ENCODE data around the gene CGB5. TPM values are rescaled to one million over a fixed set of nuclear protein-coding genes. Genes with fewer than 3 reads are reported as not detected.

Gene CGB5
- total and polyA plus RNA-seq, 2 experiments from 2014 or later, result 1.7 TPM; not detected in 1

GRCh38 chr19:49085868-49086232 lies 42.2 kb downstream of the CGB5 start:
- H3K9ac ChIP-seq, result peak overlapping the region; percentile 89
- peak overlapping the region; percentile 73 for H3K27ac ChIP-seq
- H3F3A ChIP-seq (ENCODE audit: insufficient read depth), result no peaks in the 10 kb centered on the region
- no peak for TF ChIP-seq EZH2 (IDR thresholded peaks at IDR 0.05; ENCODE audit: insufficient read depth, poor library complexity, severe bottlenecking)
- TF ChIP-seq EZH2phosphoT487 (IDR thresholded peaks at IDR 0.05; ENCODE audit: insufficient read depth, low read depth), result no peak
- H2AFZ ChIP-seq, result peak overlapping the region; percentile 57
- H3K9me3 ChIP-seq (ENCODE audit: low read depth), result no peaks in the 10 kb centered on the region
- peaks cover 13% of the 10 kb centered on the region for H3K4me1 ChIP-seq (ENCODE audit: insufficient read depth)
- peak overlapping the region; percentile 80 for H3K4me2 ChIP-seq (ENCODE audit: unreplicated experiment)
- peaks cover 13% of the 10 kb centered on the region for H3K36me3 ChIP-seq (ENCODE audit: low read depth)
- in situ Hi-C loops (cut with MboI), result no loop called here
- no peaks in the 10 kb centered on the region for H3K27me3 ChIP-seq (replicated peaks; ENCODE audit: insufficient read depth)
- H3K4me3 ChIP-seq, result peak overlapping the region; percentile 90
- DNase-seq, result peak; percentile 36
- H3K79me2 ChIP-seq (ENCODE audit: insufficient read depth), result peaks cover 56% of the 10 kb centered on the region
- WGBS, 2 experiments (ENCODE audit: low coverage in 1 of 2, low lambda C conversion rate in 2 of 2, missing lambda C conversion rate in 2 of 2), result 1 to 2% methylated on average over 14 of the region's 14 CpGs
- peaks cover 20% of the 10 kb centered on the region for H4K20me1 ChIP-seq (ENCODE audit: insufficient read depth)
- no peaks in the 10 kb centered on the region for H3K9me2 ChIP-seq (ENCODE audit: insufficient read depth)

- Histone ChIP-seq H3K9ac (peak overlapping the region; percentile 89), H3K9me3 (ENCODE audit: low read depth) (no peaks in the 10 kb centered on the region), H3K27ac (peak overlapping the region; percentile 73), H3K4me2 (ENCODE audit: unreplicated experiment) (peak overlapping the region; percentile 80), H3K36me3 (ENCODE audit: low read depth) (peaks cover 17% of the 10 kb centered on the region), H3K4me3 (peak overlapping the region; percentile 90), H3K27me3 (replicated peaks; ENCODE audit: insufficient read depth) (no peaks in the 10 kb centered on the region), H3K79me2 (ENCODE audit: insufficient read depth) (peaks cover 60% of the 10 kb centered on the region), H4K20me1 (ENCODE audit: insufficient read depth) (peaks cover 20% of the 10 kb centered on the region), H3K9me2 (ENCODE audit: insufficient read depth) (no peaks in the 10 kb centered on the region), H2AFZ (no peak overlapping the region), H3K4me1 (ENCODE audit: insufficient read depth) (peaks cover 13% of the 10 kb centered on the region), H3F3A (ENCODE audit: insufficient read depth) (no peaks in the 10 kb centered on the region)
- TF ChIP-seq EZH2 (IDR thresholded peaks at IDR 0.05; ENCODE audit: insufficient read depth, poor library complexity, severe bottlenecking) (no peak), EZH2phosphoT487 (IDR thresholded peaks at IDR 0.05; ENCODE audit: insufficient read depth, low read depth) (no peak)
- in situ Hi-C loops (cut with MboI), result no loop called here
- WGBS, 2 experiments (ENCODE audit: low coverage in 1 of 2, low lambda C conversion rate in 2 of 2, missing lambda C conversion rate in 2 of 2), result 22 to 23% methylated on average over 11 of the region's 11 CpGs
- DNase-seq, result no peak
Observed at GRCh38 chr19:49086296-49086695, 42.6 kb downstream of the CGB5 start.

- Histone ChIP-seq H4K20me1 (ENCODE audit: insufficient read depth) (peaks cover 17% of the 10 kb centered on the region), H3K9me3 (ENCODE audit: low read depth) (no peaks in the 10 kb centered on the region), H3K4me2 (ENCODE audit: unreplicated experiment) (no peak overlapping the region), H3K27me3 (replicated peaks; ENCODE audit: insufficient read depth) (no peaks in the 10 kb centered on the region), H3K79me2 (ENCODE audit: insufficient read depth) (peaks cover 100% of the 10 kb centered on the region), H2AFZ (no peak overlapping the region), H3K27ac (no peak overlapping the region), H3K9ac (no peak overlapping the region), H3K4me1 (ENCODE audit: insufficient read depth) (peaks cover 12% of the 10 kb centered on the region), H3K36me3 (ENCODE audit: low read depth) (peaks cover 54% of the 10 kb centered on the region), H3K4me3 (no peak overlapping the region), H3F3A (ENCODE audit: insufficient read depth) (peaks cover 30% of the 10 kb centered on the region), H3K9me2 (ENCODE audit: insufficient read depth) (no peaks in the 10 kb centered on the region)
- in situ Hi-C loops (cut with MboI), result loop anchor here (10.0 kb wide), 1 partner anchor 113 kb away; no protein-coding TSS in a partner anchor
- WGBS, 2 experiments (ENCODE audit: low coverage in 1 of 2, low lambda C conversion rate in 2 of 2, missing lambda C conversion rate in 2 of 2), result 89 to 90% methylated on average over 17 of the region's 17 CpGs
- DNase-seq, result no peak
- no peak for TF ChIP-seq EZH2phosphoT487 (IDR thresholded peaks at IDR 0.05; ENCODE audit: insufficient read depth, low read depth)
Observed at GRCh38 chr19:49091391-49092038, 47.9 kb downstream of the CGB5 start.

- peaks cover 100% of the 10 kb centered on the region for H3K79me2 ChIP-seq (ENCODE audit: insufficient read depth)
- in situ Hi-C loops (cut with MboI), result loop anchor here (10.0 kb wide), 1 partner anchor 112 kb away; no protein-coding TSS in a partner anchor
Observed at GRCh38 chr19:49092686-49093085, 49.0 kb downstream of the CGB5 start.

More at GRCh38 chr19:49092686-49093085, 49.0 kb downstream of the CGB5 start:
- H3F3A ChIP-seq (ENCODE audit: insufficient read depth), result peaks cover 41% of the 10 kb centered on the region
- no peak overlapping the region for H3K4me3 ChIP-seq
- DNase-seq, result no peak
- no peaks in the 10 kb centered on the region for H3K9me3 ChIP-seq (ENCODE audit: low read depth)
- no peak overlapping the region for H3K4me2 ChIP-seq (ENCODE audit: unreplicated experiment)
- peaks cover 55% of the 10 kb centered on the region for H3K36me3 ChIP-seq (ENCODE audit: low read depth)
- H3K27me3 ChIP-seq (replicated peaks; ENCODE audit: insufficient read depth), result no peaks in the 10 kb centered on the region
- H2AFZ ChIP-seq, result no peak overlapping the region
- TF ChIP-seq EZH2phosphoT487 (IDR thresholded peaks at IDR 0.05; ENCODE audit: insufficient read depth, low read depth) (no peak), EZH2 (IDR thresholded peaks at IDR 0.05; ENCODE audit: insufficient read depth, poor library complexity, severe bottlenecking) (no peak)
- peaks cover 5% of the 10 kb centered on the region; the same call in 1 of the 2 replicates for H4K20me1 ChIP-seq (ENCODE audit: insufficient read depth)
- H3K4me1 ChIP-seq (ENCODE audit: insufficient read depth), result 0 out of 2 replicates have a peak, but pooled peaks cover under 1% of the 10 kb centered on the region
- H3K9ac ChIP-seq, result no peak overlapping the region
- WGBS, 2 experiments (ENCODE audit: low coverage in 1 of 2, low lambda C conversion rate in 2 of 2, missing lambda C conversion rate in 2 of 2), result 90 to 95% methylated on average over 6 of the region's 6 CpGs
- H3K27ac ChIP-seq, result no peak overlapping the region
- no peaks in the 10 kb centered on the region for H3K9me2 ChIP-seq (ENCODE audit: insufficient read depth)

Small RNA genes within 50 kb of the gene (microRNA-seq; reads per million reads assigned to microRNA genes)
- gene MIR6798 (ENCODE audit: borderline number of aligned reads), result not detected

Small RNA genes within 50 kb of the gene (small RNA-seq; reads per million reads assigned to genes)
- not detected for gene MIR6798 (ENCODE audit: low read depth, low replicate concordance)
- not detected for gene RN7SL708P (ENCODE audit: low read depth, low replicate concordance)

Other genes starting within 250 kb of the CGB5 start
- 29.7 and 34.7 TPM in 2 replicates for gene BCAT2, start 232.8 kb upstream of the CGB5 start, total RNA-seq (2014; rRNA removed; shearing (Covaris generic))
- gene BCAT2, start 232.8 kb upstream of the CGB5 start, polyA plus RNA-seq (2016; fragmentation: Nextera tagmentation; extraction: Ambion mirVana), result 48.5 and 51.2 TPM in 2 replicates
- gene HSD17B14, start 207.4 kb upstream of the CGB5 start, total RNA-seq (2014; rRNA removed; shearing (Covaris generic)), result 2.6 and 3.9 TPM in 2 replicates
- 3.7 and 4.4 TPM in 2 replicates for gene HSD17B14, start 207.4 kb upstream of the CGB5 start, polyA plus RNA-seq (2016; fragmentation: Nextera tagmentation; extraction: Ambion mirVana)
- gene PLEKHA4, start 175.2 kb upstream of the CGB5 start, total RNA-seq (2014; rRNA removed; shearing (Covaris generic)), result 12.3 and 14.2 TPM in 2 replicates
- 16.6 and 19.4 TPM in 2 replicates for gene PLEKHA4, start 175.2 kb upstream of the CGB5 start, polyA plus RNA-seq (2016; fragmentation: Nextera tagmentation; extraction: Ambion mirVana)
- 63.8 and 71.3 TPM in 2 replicates for gene PPP1R15A, start 171.4 kb upstream of the CGB5 start, total RNA-seq (2014; rRNA removed; shearing (Covaris generic))
- 78.9 and 83.0 TPM in 2 replicates for gene PPP1R15A, start 171.4 kb upstream of the CGB5 start, polyA plus RNA-seq (2016; fragmentation: Nextera tagmentation; extraction: Ambion mirVana)
- not detected in 2 replicates for gene TULP2, start 145.1 kb upstream of the CGB5 start, total RNA-seq (2014; rRNA removed; shearing (Covaris generic))
- not detected in 2 replicates for gene TULP2, start 145.1 kb upstream of the CGB5 start, polyA plus RNA-seq (2016; fragmentation: Nextera tagmentation; extraction: Ambion mirVana)
- gene NUCB1, start 143.5 kb upstream of the CGB5 start, total RNA-seq (2014; rRNA removed; shearing (Covaris generic)), result 362 and 401 TPM in 2 replicates
- gene NUCB1, start 143.5 kb upstream of the CGB5 start, polyA plus RNA-seq (2016; fragmentation: Nextera tagmentation; extraction: Ambion mirVana), result 412 and 438 TPM in 2 replicates
- not detected in 2 replicates for gene DHDH, start 110.1 kb upstream of the CGB5 start, total RNA-seq (2014; rRNA removed; shearing (Covaris generic))
- not detected in 2 replicates for gene DHDH, start 110.1 kb upstream of the CGB5 start, polyA plus RNA-seq (2016; fragmentation: Nextera tagmentation; extraction: Ambion mirVana)
- gene BAX, start 89.0 kb upstream of the CGB5 start, total RNA-seq (2014; rRNA removed; shearing (Covaris generic)), result 106 and 119 TPM in 2 replicates
- 92.7 and 97.3 TPM in 2 replicates for gene BAX, start 89.0 kb upstream of the CGB5 start, polyA plus RNA-seq (2016; fragmentation: Nextera tagmentation; extraction: Ambion mirVana)
- gene FTL, start 78.5 kb upstream of the CGB5 start, total RNA-seq (2014; rRNA removed; shearing (Covaris generic)), result 2,276 and 2,848 TPM in 2 replicates
- gene FTL, start 78.5 kb upstream of the CGB5 start, polyA plus RNA-seq (2016; fragmentation: Nextera tagmentation; extraction: Ambion mirVana), result 8,171 and 8,242 TPM in 2 replicates
- gene GYS1, start 50.5 kb upstream of the CGB5 start, total RNA-seq (2014; rRNA removed; shearing (Covaris generic)), result 78.4 and 80.1 TPM in 2 replicates
- gene GYS1, start 50.5 kb upstream of the CGB5 start, polyA plus RNA-seq (2016; fragmentation: Nextera tagmentation; extraction: Ambion mirVana), result 85.6 and 92.6 TPM in 2 replicates
- gene RUVBL2, start 50.0 kb upstream of the CGB5 start, total RNA-seq (2014; rRNA removed; shearing (Covaris generic)), result 177 TPM in 2 replicates
- 129 and 130 TPM in 2 replicates for gene RUVBL2, start 50.0 kb upstream of the CGB5 start, polyA plus RNA-seq (2016; fragmentation: Nextera tagmentation; extraction: Ambion mirVana)
- not detected in 2 replicates for gene LHB, start 26.8 kb upstream of the CGB5 start, total RNA-seq (2014; rRNA removed; shearing (Covaris generic))
- gene LHB, start 26.8 kb upstream of the CGB5 start, polyA plus RNA-seq (2016; fragmentation: Nextera tagmentation; extraction: Ambion mirVana), result 0.54 and 0.85 TPM in 2 replicates
- gene CGB3, start 19.5 kb upstream of the CGB5 start, total RNA-seq (2014; rRNA removed; shearing (Covaris generic)), result not detected in 2 replicates
- gene CGB3, start 19.5 kb upstream of the CGB5 start, polyA plus RNA-seq (2016; fragmentation: Nextera tagmentation; extraction: Ambion mirVana), result 0.76 TPM in 1 of 2 replicates, not detected in the other
- gene CGB2, start 12.0 kb upstream of the CGB5 start, total RNA-seq (2014; rRNA removed; shearing (Covaris generic)), result not detected in 2 replicates
- gene CGB2, start 12.0 kb upstream of the CGB5 start, polyA plus RNA-seq (2016; fragmentation: Nextera tagmentation; extraction: Ambion mirVana), result 0.75 TPM in 1 of 2 replicates, not detected in the other
- gene CGB1, start 7.0 kb upstream of the CGB5 start, total RNA-seq (2014; rRNA removed; shearing (Covaris generic)), result 3.2 and 4.2 TPM in 2 replicates
- gene CGB1, start 7.0 kb upstream of the CGB5 start, polyA plus RNA-seq (2016; fragmentation: Nextera tagmentation; extraction: Ambion mirVana), result 1.3 TPM in 1 of 2 replicates, not detected in the other
- 4.5 TPM in 1 of 2 replicates, not detected in the other for gene CGB8, start 5.3 kb downstream of the CGB5 start, total RNA-seq (2014; rRNA removed; shearing (Covaris generic))
- 1.9 and 2.0 TPM in 2 replicates for gene CGB8, start 5.3 kb downstream of the CGB5 start, polyA plus RNA-seq (2016; fragmentation: Nextera tagmentation; extraction: Ambion mirVana)
- 0.38 and 0.54 TPM in 2 replicates for gene CGB7, start 13.9 kb downstream of the CGB5 start, total RNA-seq (2014; rRNA removed; shearing (Covaris generic))
- 2.2 and 2.8 TPM in 2 replicates for gene CGB7, start 13.9 kb downstream of the CGB5 start, polyA plus RNA-seq (2016; fragmentation: Nextera tagmentation; extraction: Ambion mirVana)
- not detected in 2 replicates for gene NTF4, start 21.0 kb downstream of the CGB5 start, total RNA-seq (2014; rRNA removed; shearing (Covaris generic))
- gene NTF4, start 21.0 kb downstream of the CGB5 start, polyA plus RNA-seq (2016; fragmentation: Nextera tagmentation; extraction: Ambion mirVana), result 0.51 TPM in 1 of 2 replicates, not detected in the other
- gene KCNA7, start 28.9 kb downstream of the CGB5 start, total RNA-seq (2014; rRNA removed; shearing (Covaris generic)), result not detected in 2 replicates
- 0.04 and 0.13 TPM in 2 replicates for gene KCNA7, start 28.9 kb downstream of the CGB5 start, polyA plus RNA-seq (2016; fragmentation: Nextera tagmentation; extraction: Ambion mirVana)
- 146 and 184 TPM in 2 replicates for gene SNRNP70, start 41.6 kb downstream of the CGB5 start, total RNA-seq (2014; rRNA removed; shearing (Covaris generic))
- 102 and 104 TPM in 2 replicates for gene SNRNP70, start 41.6 kb downstream of the CGB5 start, polyA plus RNA-seq (2016; fragmentation: Nextera tagmentation; extraction: Ambion mirVana)
- 10.7 and 12.5 TPM in 2 replicates for gene LIN7B, start 70.5 kb downstream of the CGB5 start, total RNA-seq (2014; rRNA removed; shearing (Covaris generic))
- 11.9 and 12.6 TPM in 2 replicates for gene LIN7B, start 70.5 kb downstream of the CGB5 start, polyA plus RNA-seq (2016; fragmentation: Nextera tagmentation; extraction: Ambion mirVana)
- 0.86 TPM in 1 of 2 replicates, not detected in the other for gene C19orf73, start 75.3 kb downstream of the CGB5 start, total RNA-seq (2014; rRNA removed; shearing (Covaris generic))
- gene C19orf73, start 75.3 kb downstream of the CGB5 start, polyA plus RNA-seq (2016; fragmentation: Nextera tagmentation; extraction: Ambion mirVana), result 1.0 and 1.4 TPM in 2 replicates
- 0.63 and 2.4 TPM in 2 replicates for gene PPFIA3, start 75.7 kb downstream of the CGB5 start, total RNA-seq (2014; rRNA removed; shearing (Covaris generic))
- gene PPFIA3, start 75.7 kb downstream of the CGB5 start, polyA plus RNA-seq (2016; fragmentation: Nextera tagmentation; extraction: Ambion mirVana), result 1.2 TPM in 2 replicates
- gene HRC, start 111.5 kb downstream of the CGB5 start, total RNA-seq (2014; rRNA removed; shearing (Covaris generic)), result not detected in 2 replicates
- gene HRC, start 111.5 kb downstream of the CGB5 start, polyA plus RNA-seq (2016; fragmentation: Nextera tagmentation; extraction: Ambion mirVana), result 0.10 TPM in 1 of 2 replicates, not detected in the other
- gene TRPM4, start 113.9 kb downstream of the CGB5 start, total RNA-seq (2014; rRNA removed; shearing (Covaris generic)), result 18.4 and 18.8 TPM in 2 replicates
- 15.8 and 20.1 TPM in 2 replicates for gene TRPM4, start 113.9 kb downstream of the CGB5 start, polyA plus RNA-seq (2016; fragmentation: Nextera tagmentation; extraction: Ambion mirVana)

All from GM23248 (cell line).